ENCODE results near the gene TRIM26.

The TRIM26 gene

DNA sequence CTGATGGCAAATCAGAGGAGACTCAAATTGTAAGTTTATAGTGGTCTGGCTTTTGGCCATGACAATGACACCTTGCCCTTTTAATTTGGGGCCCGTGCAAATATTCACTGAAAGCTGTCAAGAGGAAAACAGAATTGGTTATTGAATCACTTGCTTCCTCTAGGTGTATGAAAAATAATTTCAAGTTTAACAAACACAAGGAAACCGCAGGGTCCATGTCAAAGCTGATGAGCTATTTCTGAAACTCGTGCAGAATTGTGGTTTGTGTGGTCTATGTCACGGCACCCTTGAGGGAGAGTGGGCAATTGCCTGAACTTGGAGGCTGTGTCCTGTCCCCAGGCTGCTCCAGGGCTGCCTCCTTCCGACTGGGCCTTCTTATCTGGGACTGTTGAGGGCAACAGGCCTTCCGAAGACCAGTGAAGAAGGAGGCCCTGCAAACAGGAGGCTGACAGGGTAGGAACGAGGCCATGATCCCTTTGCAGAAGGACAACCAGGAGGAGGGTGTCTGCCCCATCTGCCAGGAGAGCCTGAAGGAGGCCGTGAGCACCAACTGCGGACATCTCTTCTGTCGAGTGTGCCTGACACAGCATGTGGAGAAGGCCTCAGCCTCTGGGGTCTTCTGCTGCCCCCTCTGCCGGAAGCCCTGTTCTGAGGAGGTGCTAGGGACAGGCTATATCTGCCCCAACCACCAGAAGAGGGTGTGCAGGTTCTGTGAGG lies 76.5 kb downstream of the TRIM26 start:
- no peaks in the 10 kb centered on the region for H3K9me3 ChIP-seq (ENCODE audit: low read depth, low read length)
- H3K36me3 ChIP-seq (ENCODE audit: insufficient read depth, low read length) = no peaks in the 10 kb centered on the region
- H3K9ac ChIP-seq (ENCODE audit: insufficient read length) = no peak overlapping the region
- no peak overlapping the region for H3K27ac ChIP-seq
- no peak overlapping the region for H3K4me3 ChIP-seq
- no peak for DNase-seq (ENCODE audit: low read depth, low spot score)
- TF ChIP-seq FOXP2 (optimal IDR thresholded peaks at IDR 0.05; ENCODE audit: control extremely low read depth, extremely low read length, insufficient read depth) (no peak), POLR2AphosphoS5 (IDR thresholded peaks at IDR 0.05; ENCODE audit: borderline replicate concordance, low read depth, low read length) (no peak), EZH2 (IDR thresholded peaks at IDR 0.05) (no peak)

- Histone ChIP-seq H3K36me3 (ENCODE audit: insufficient read depth, low read length) (no peaks in the 10 kb centered on the region), H3K27ac (no peak within 1 kb of the TSS), H3K9ac (ENCODE audit: insufficient read length) (no peak within 1 kb of the TSS), H3K9me3 (ENCODE audit: low read depth, low read length) (no peaks in the 10 kb centered on the region), H3K4me3 (no peak within 1 kb of the TSS)
- TF ChIP-seq FOXP2 (optimal IDR thresholded peaks at IDR 0.05; ENCODE audit: control extremely low read depth, extremely low read length, insufficient read depth) (no peak), EZH2 (IDR thresholded peaks at IDR 0.05) (no peak), POLR2AphosphoS5 (IDR thresholded peaks at IDR 0.05; ENCODE audit: borderline replicate concordance, low read depth, low read length) (no peak)
- DNase-seq (ENCODE audit: low read depth, low spot score) = no peak
Measured at GRCh38 chr6:30135757-30136156, 77.4 kb downstream of the TRIM26 start, which contains the start of gene TRIM40. TSS of gene TRIM40 (plus strand) at chr6:30136140. CDS start at chr6:30137037, 897 bp downstream.

- no peak for DNase-seq (ENCODE audit: low read depth, low spot score)
- H3K27ac ChIP-seq = no peak overlapping the region
- no peak overlapping the region for H3K9ac ChIP-seq (ENCODE audit: insufficient read length)
- no peak for TF ChIP-seq POLR2AphosphoS5 (IDR thresholded peaks at IDR 0.05; ENCODE audit: borderline replicate concordance, low read depth, low read length)
- TF ChIP-seq EZH2 (IDR thresholded peaks at IDR 0.05) = no peak
- no peak for TF ChIP-seq FOXP2 (optimal IDR thresholded peaks at IDR 0.05; ENCODE audit: control extremely low read depth, extremely low read length, insufficient read depth)
- no peaks in the 10 kb centered on the region for H3K9me3 ChIP-seq (ENCODE audit: low read depth, low read length)
- H3K4me3 ChIP-seq = no peak overlapping the region
- H3K36me3 ChIP-seq (ENCODE audit: insufficient read depth, low read length) = no peaks in the 10 kb centered on the region
Measured at GRCh38 chr6:30135147-30135546, 78.1 kb downstream of the TRIM26 start.
